ENCODE measurements around the gene PDE11A.

PDE11A gene

GRCh38 chr2:177668617-177669016 is 404.0 kb downstream of the PDE11A start:
- DNase-seq (ENCODE audit: low read depth): no peak

GRCh38 chr2:177667626-177668025 is 405.0 kb downstream of the PDE11A start:
- DNase-seq (ENCODE audit: low read depth): no peak

GRCh38 chr2:177666408-177666807 is 406.2 kb downstream of the PDE11A start:
- no peak for DNase-seq (ENCODE audit: low read depth)

- no peak for DNase-seq (ENCODE audit: low read depth)
Observed at GRCh38 chr2:177665948-177666347, 406.6 kb downstream of the PDE11A start.

GRCh38 chr2:177665328-177665727 is 407.2 kb downstream of the PDE11A start:
- no peak for DNase-seq (ENCODE audit: low read depth)

GRCh38 chr2:177662895-177663294 is 409.7 kb downstream of the PDE11A start:
- DNase-seq (ENCODE audit: low read depth): no peak

GRCh38 chr2:177660742-177661141 is 411.8 kb downstream of the PDE11A start:
- DNase-seq (ENCODE audit: low read depth): no peak

GRCh38 chr2:177658309-177658708 is 414.3 kb downstream of the PDE11A start:
- DNase-seq (ENCODE audit: low read depth): no peak

GRCh38 chr2:177651833-177652232 is 420.7 kb downstream of the PDE11A start:
- DNase-seq (ENCODE audit: low read depth): no peak

GRCh38 chr2:177649568-177650518 is 422.7 kb downstream of the PDE11A start:
- no peak for DNase-seq (ENCODE audit: low read depth)

GRCh38 chr2:177646791-177647190 is 425.8 kb downstream of the PDE11A start:
- DNase-seq (ENCODE audit: low read depth): no peak

GRCh38 chr2:177646241-177646640 is 426.3 kb downstream of the PDE11A start:
- no peak for DNase-seq (ENCODE audit: low read depth)

GRCh38 chr2:177641331-177641730 is 431.2 kb downstream of the PDE11A start:
- no peak for DNase-seq (ENCODE audit: low read depth)

- no peak for DNase-seq (ENCODE audit: low read depth)
Observed at GRCh38 chr2:177640423-177640822, 432.2 kb downstream of the PDE11A start.

GRCh38 chr2:177639262-177639914 is 433.2 kb downstream of the PDE11A start:
- DNase-seq (ENCODE audit: low read depth): no peak

- no peak for DNase-seq (ENCODE audit: low read depth)
Observed at GRCh38 chr2:177638507-177638906, 434.1 kb downstream of the PDE11A start.

- no peak for DNase-seq (ENCODE audit: low read depth)
Observed at GRCh38 chr2:177636672-177637071, 435.9 kb downstream of the PDE11A start.

GRCh38 chr2:177635696-177636095 is 436.9 kb downstream of the PDE11A start:
- DNase-seq (ENCODE audit: low read depth): no peak

- no peak for DNase-seq (ENCODE audit: low read depth)
Observed at GRCh38 chr2:177633910-177634294, 438.7 kb downstream of the PDE11A start.

GRCh38 chr2:177633111-177633510 is 439.5 kb downstream of the PDE11A start:
- DNase-seq (ENCODE audit: low read depth): no peak

GRCh38 chr2:177631680-177632079 is 440.9 kb downstream of the PDE11A start:
- no peak for DNase-seq (ENCODE audit: low read depth)

- no peak for DNase-seq (ENCODE audit: low read depth)
Observed at GRCh38 chr2:177629357-177630024, 443.1 kb downstream of the PDE11A start.

GRCh38 chr2:177628831-177629230 is 443.7 kb downstream of the PDE11A start:
- DNase-seq (ENCODE audit: low read depth): no peak

Data from HS-27A (cell line).